GM23338 (cell line): ENCODE data around the gene LRRFIP1. TPM values are rescaled to one million over a fixed set of nuclear protein-coding genes. Genes with fewer than 3 reads are reported as not detected.

Experiments
- ATAC-seq: fragments of 200-7000 bp; cut with Tn5 transposase; 3 replicates; pipeline ENCODE4 v1.9.1; 2020
- DNase-seq: peaks from one replicate; pipeline ENCODE4 v3.0.0-alpha.2; 2015; ENCODE audit warnings: low spot score
- H2AFZ ChIP-seq: fragments of 200-600 bp; sonication (generic); 2 replicates; pipeline ENCODE4 v1.8.0; 2016; ENCODE audit warnings: antibody characterized with exemption, mild to moderate bottlenecking, moderate library complexity
- H3F3A ChIP-seq: fragments of 200-600 bp; sonication (generic); replicated peaks from 2 replicates; pipeline ENCODE4 v1.8.0; 2017; ENCODE audit warnings: antibody characterized with exemption, mixed run types, low read depth
- H3K27ac ChIP-seq: fragments of 200-600 bp; sonication (generic); 2 replicates; pipeline ENCODE4 v1.6.1; 2016; ENCODE audit warnings: low read depth
- H3K27me3 ChIP-seq: fragments of 200-600 bp; sonication (generic); 2 replicates; pipeline ENCODE4 v1.8.0; 2016; ENCODE audit warnings: mild to moderate bottlenecking, mixed run types, moderate library complexity; ENCODE audit not compliant: insufficient read depth
- H3K36me3 ChIP-seq: fragments of 200-600 bp; sonication (generic); 2 replicates; pipeline ENCODE4 v1.8.0; 2016; ENCODE audit warnings: mild to moderate bottlenecking; ENCODE audit not compliant: insufficient read depth
- H3K4me1 ChIP-seq: fragments of 200-600 bp; sonication (generic); 2 replicates; pipeline ENCODE4 v1.8.0; 2016; ENCODE audit warnings: mild to moderate bottlenecking, moderate library complexity; ENCODE audit not compliant: insufficient read depth
- H3K4me2 ChIP-seq: fragments of 200-600 bp; sonication (generic); 2 replicates; pipeline ENCODE4 v1.7.1; 2017; ENCODE audit warnings: mixed run types
- H3K4me3 ChIP-seq: fragments of 200-600 bp; sonication (generic); 2 replicates; pipeline ENCODE4 v1.6.1; 2016; ENCODE audit warnings: mixed run types
- H3K79me2 ChIP-seq: fragments of 200-600 bp; sonication (generic); replicated peaks from 2 replicates; pipeline ENCODE4 v1.8.0; 2017; ENCODE audit warnings: mild to moderate bottlenecking; ENCODE audit not compliant: insufficient read depth
- H3K9me2 ChIP-seq: fragments of 200-600 bp; sonication (generic); 2 replicates; pipeline ENCODE4 v1.8.0; 2017; ENCODE audit not compliant: insufficient read depth
- H4K20me1 ChIP-seq: fragments of 200-600 bp; sonication (generic); replicated peaks from 2 replicates; pipeline ENCODE4 v1.8.0; 2017; ENCODE audit warnings: mild to moderate bottlenecking; ENCODE audit not compliant: insufficient read depth
- H3K27ac Mint-ChIP-seq: 2 replicates; pipeline ENCODE4 v1.8.0; 2020; ENCODE audit warnings: inconsistent platforms, mild to moderate bottlenecking, moderate library complexity, mixed read lengths
- H3K27me3 Mint-ChIP-seq: 3 replicates; pipeline ENCODE4 v1.8.0; 2022; ENCODE audit warnings: low read depth, mild to moderate bottlenecking, moderate library complexity, mixed read lengths, inconsistent platforms; ENCODE audit not compliant: insufficient read depth, poor library complexity
- H3K36me3 Mint-ChIP-seq: 3 replicates; pipeline ENCODE4 v1.8.0; 2021; ENCODE audit warnings: low read depth, mild to moderate bottlenecking, inconsistent platforms, moderate library complexity, mixed read lengths
- H3K4me1 Mint-ChIP-seq: 3 replicates; pipeline ENCODE4 v1.8.0; 2020; ENCODE audit warnings: mild to moderate bottlenecking, inconsistent platforms, mixed read lengths
- H3K4me3 Mint-ChIP-seq: 3 replicates; pipeline ENCODE4 v1.8.0; 2021; ENCODE audit warnings: moderate library complexity, mild to moderate bottlenecking, inconsistent platforms, mixed read lengths
- H3K9me3 Mint-ChIP-seq: 3 replicates; pipeline ENCODE4 v1.8.0; 2020; ENCODE audit warnings: moderate library complexity, mild to moderate bottlenecking, inconsistent platforms, mixed read lengths
- CREB1 ChIP-seq: fragments of 250-450 bp; sonication (Bioruptor Pico); IDR thresholded peaks from 2 replicates; pipeline ENCODE4 v1.5.0; 2020; ENCODE audit warnings: low read depth, mild to moderate bottlenecking, moderate library complexity
- CTCF ChIP-seq, 2 experiments: fragments of 200-600 bp in 1 of 2; sonication (generic) in 1 of 2; conservative IDR thresholded peaks; 2 replicates each; pipeline versions ENCODE4 v1.5.1 to v1.6.1; 2016 to 2017; ENCODE audit warnings: antibody characterized with exemption in 2 of 2, low read depth in 2 of 2, mild to moderate bottlenecking in 2 of 2, moderate library complexity in 1 of 2
- ETS1 ChIP-seq: IDR thresholded peaks from 2 replicates; pipeline ENCODE4 v1.6.1; 2016; ENCODE audit warnings: antibody characterized with exemption
- EZH2 ChIP-seq: fragments of 200-600 bp; sonication (generic); IDR thresholded peaks from one replicate; pipeline ENCODE4 v1.8.0; 2017; ENCODE audit warnings: antibody characterized with exemption, mild to moderate bottlenecking, low read depth; ENCODE audit not compliant: unreplicated experiment
- EZH2phosphoT487 ChIP-seq: fragments of 200-600 bp; sonication (generic); IDR thresholded peaks from one replicate; pipeline ENCODE4 v1.8.1; 2018; ENCODE audit warnings: antibody characterized with exemption; ENCODE audit not compliant: unreplicated experiment
- JUNB ChIP-seq: IDR thresholded peaks from one replicate; pipeline ENCODE4 v1.6.1; 2016; ENCODE audit warnings: antibody characterized with exemption; ENCODE audit not compliant: unreplicated experiment
- NANOG ChIP-seq: IDR thresholded peaks from 2 replicates; pipeline ENCODE4 v1.6.1; 2016; ENCODE audit warnings: antibody characterized with exemption, borderline replicate concordance
- POLR2AphosphoS5 ChIP-seq: IDR thresholded peaks from 2 replicates; pipeline ENCODE4 v1.6.1; 2016; ENCODE audit warnings: antibody characterized with exemption, low read depth
- REST ChIP-seq: IDR thresholded peaks from one replicate; pipeline ENCODE4 v1.6.1; 2018; ENCODE audit warnings: antibody characterized with exemption; ENCODE audit not compliant: unreplicated experiment
- STAT1 ChIP-seq: IDR thresholded peaks from one replicate; pipeline ENCODE4 v1.6.1; 2016; ENCODE audit warnings: antibody characterized with exemption; ENCODE audit not compliant: unreplicated experiment
- ZNF114 ChIP-seq: fragments of 250-450 bp; sonication (Bioruptor Pico); IDR thresholded peaks from 2 replicates; pipeline ENCODE4 v1.5.0; 2020; ENCODE audit warnings: mild to moderate bottlenecking, moderate library complexity
- ZNF331 ChIP-seq: fragments of 250-450 bp; sonication (Bioruptor Pico); IDR thresholded peaks from 2 replicates; pipeline ENCODE4 v1.5.0; 2020; ENCODE audit warnings: low read depth, mild to moderate bottlenecking, moderate library complexity
- ZNF462 ChIP-seq: fragments of 250-450 bp; sonication (Bioruptor Pico); IDR thresholded peaks from 2 replicates; pipeline ENCODE4 v1.5.0; 2020; ENCODE audit warnings: mild to moderate bottlenecking, moderate library complexity
- polyA plus RNA-seq: library from polyadenylated mRNA; unstranded; fragments of >200 nt; fragmentation: Nextera tagmentation; extraction: Ambion mirVana; gene quantifications from 2 replicates; pipeline ENCODE4 v1.2.1, GENCODE V29; 2016
- total RNA-seq: library from RNA; depleted of rRNA; stranded (reverse); fragments of >200 nt; shearing (Covaris generic); gene quantifications from 2 replicates; pipeline ENCODE4 v1.2.3, GENCODE V29; 2014

The LRRFIP1 gene
- total and polyA plus RNA-seq, 2 experiments from 2014 or later, result 59.6 to 178 TPM

DNA sequence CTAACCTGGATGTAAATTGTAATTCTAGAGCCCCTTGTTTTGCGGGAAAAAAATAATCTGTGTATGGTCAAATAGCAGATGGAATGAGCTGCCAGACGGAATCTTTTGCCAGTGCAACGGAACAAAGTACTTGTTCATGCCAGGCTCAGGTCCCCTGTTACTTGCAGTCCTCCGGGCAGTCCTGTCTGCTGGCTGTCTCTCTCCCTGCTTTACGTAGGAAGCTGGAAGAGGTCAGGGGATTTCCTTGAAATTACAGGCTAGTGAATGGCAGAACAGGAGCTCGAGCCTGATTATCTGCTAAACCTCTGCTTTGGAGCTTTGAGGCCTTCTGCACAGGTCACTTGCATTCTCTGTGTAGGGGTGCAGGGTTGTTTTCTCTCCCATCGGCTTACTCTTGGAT lies 54.8 kb downstream of the LRRFIP1 start:
- peaks cover 5% of the 10 kb centered on the region for H3K4me1 Mint-ChIP-seq
- no peak overlapping the region for H3K4me3 ChIP-seq
- H3K9me2 ChIP-seq, result no peaks in the 10 kb centered on the region
- no peak overlapping the region for H3K4me3 Mint-ChIP-seq
- H3K27me3 Mint-ChIP-seq, result peaks cover 3% of the 10 kb centered on the region
- ATAC-seq (no peak), DNase-seq (no peak)
- no peaks in the 10 kb centered on the region for H3K36me3 ChIP-seq
- TF ChIP-seq REST (no peak), JUNB (no peak), ZNF331 (CRISPR knock-in tag) (no peak), EZH2phosphoT487 (no peak), ZNF114 (no peak), NANOG (no peak), EZH2 (no peak), CREB1 (CRISPR knock-in tag) (no peak), CTCF (conservative IDR thresholded peaks at IDR 0.05; ENCODE audit: low read depth in 2 of 2) (no peak), STAT1 (no peak), ETS1 (no peak), POLR2AphosphoS5 (no peak), ZNF462 (CRISPR knock-in tag) (no peak)
- no peaks in the 10 kb centered on the region for H3F3A ChIP-seq
- H3K36me3 Mint-ChIP-seq, result peaks cover 36% of the 10 kb centered on the region
- H2AFZ ChIP-seq, result no peak overlapping the region
- H4K20me1 ChIP-seq, result no peaks in the 10 kb centered on the region
- H3K9me3 Mint-ChIP-seq, result peaks cover 18% of the 10 kb centered on the region
- no peak overlapping the region for H3K27ac ChIP-seq
- H3K4me2 ChIP-seq, result no peak overlapping the region
- H3K27me3 ChIP-seq, result no peaks in the 10 kb centered on the region
- no peaks in the 10 kb centered on the region for H3K79me2 ChIP-seq
- no peak overlapping the region for H3K27ac Mint-ChIP-seq
- no peaks in the 10 kb centered on the region for H3K4me1 ChIP-seq
